AG04450 (cell line): ENCODE measurements around the gene INPP5J. TPM values are rescaled to one million over a fixed set of nuclear protein-coding genes. Genes with fewer than 3 reads are reported as not detected.

Source experiments
- CTCF ChIA-PET: fragments of 300-600, 350-600 bp; formaldehyde crosslinking; extraction: SDS; loops from one replicate; lab custom pipeline; 2022; ENCODE audit warnings: antibody characterized with exemption, inconsistent platforms; lab: Charles Lee
- POLR2A ChIA-PET: fragments of 350-600 bp; formaldehyde crosslinking; extraction: SDS; loops from one replicate; lab custom pipeline; 2021; ENCODE audit warnings: antibody characterized with exemption, inconsistent platforms; lab: Yijun Ruan, JAX
- DNase-seq: peaks from one replicate; pipeline ENCODE4 v3.0.0-alpha.2; 2011; ENCODE audit warnings: low read depth, low spot score
- H3K27ac ChIP-seq: one replicate; pipeline ENCODE4 v1.5.1; 2012; ENCODE audit warnings: low read depth, low read length, control low read depth
- H3K27me3 ChIP-seq: one replicate; pipeline ENCODE4 v1.6.0; 2012; ENCODE audit warnings: low read length; ENCODE audit not compliant: control insufficient read depth, insufficient read depth
- H3K4me3 ChIP-seq: 2 replicates; pipeline ENCODE4 v1.5.1; 2011; ENCODE audit warnings: mild to moderate bottlenecking, low read depth, low read length, control low read depth
- H3K9me3 ChIP-seq: 2 replicates; pipeline ENCODE4 v1.5.1; 2012; ENCODE audit warnings: low read length; ENCODE audit not compliant: control insufficient read depth, insufficient read depth
- CTCF ChIP-seq: IDR thresholded peaks from 2 replicates; pipeline ENCODE4 v1.5.1; 2011; ENCODE audit warnings: low read depth, low read length, control low read depth, inconsistent platforms
- polyA plus RNA-seq: library from polyadenylated mRNA; depleted of rRNA; stranded (reverse); fragments of >200 nt; gene quantifications from 2 replicates; pipeline ENCODE4 v1.2.3, GENCODE V29; 2011

Gene INPP5J
- polyA plus RNA-seq, 1 experiment: 0.91 TPM

- Histone ChIP-seq H3K27ac (no peak overlapping the region), H3K4me3 (no peak overlapping the region), H3K27me3 (no peaks in the 10 kb centered on the region), H3K9me3 (no peaks in the 10 kb centered on the region; the same call in 1 of the 2 replicates)
- ChIA-PET CTCF (interaction anchor here (0.9 to 1.4 kb wide), 3 partner anchors 9 to 50 kb away, joined by 3 to 5 read pairs (median 4); partner anchors contain the start of gene SELENOM), POLR2A (interaction anchor here (1.3 to 2.0 kb wide), 2 partner anchors 9 to 14 kb away, joined by 4 to 7 read pairs; partner anchors contain the start of gene SELENOM)
- DNase-seq: no peak
- no peak for TF ChIP-seq CTCF
Measured at GRCh38 chr22:31098632-31099110, 24.1 kb upstream of the INPP5J start.

DNA sequence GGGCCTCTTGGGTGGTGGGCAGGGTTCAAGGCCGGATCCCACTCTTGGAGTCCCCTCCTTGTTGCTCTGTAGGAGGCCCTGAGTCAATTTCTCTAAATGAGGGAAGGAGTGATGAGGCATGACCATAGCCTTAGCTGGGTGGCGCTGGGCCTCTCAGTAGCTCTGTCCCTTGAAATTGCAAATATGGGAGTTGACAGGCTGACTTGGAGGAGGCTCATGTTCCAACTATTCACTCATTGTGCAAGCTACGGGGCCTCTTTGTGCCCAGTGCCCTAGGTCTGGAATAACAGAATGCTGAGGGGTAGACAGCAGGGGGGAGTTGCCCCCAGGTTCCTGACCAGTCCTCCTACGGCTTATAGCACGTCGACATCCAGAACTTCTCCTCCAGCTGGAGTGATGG is 23.4 kb upstream of the INPP5J start:
- H3K9me3 ChIP-seq: no peaks in the 10 kb centered on the region; the same call in 1 of the 2 replicates
- H3K27me3 ChIP-seq: no peaks in the 10 kb centered on the region
- no peak overlapping the region for H3K4me3 ChIP-seq
- H3K27ac ChIP-seq: peak overlapping the region; percentile 39
- ChIA-PET POLR2A (interaction anchor here (1.3 to 2.0 kb wide), 2 partner anchors 8 to 14 kb away, joined by 4 to 7 read pairs; partner anchors contain the start of gene SELENOM), CTCF (interaction anchor here (0.9 to 1.4 kb wide), 3 partner anchors 8 to 151 kb away, joined by 3 to 5 read pairs (median 3); partner anchors contain the start of gene SELENOM)
- no peak for TF ChIP-seq CTCF
- DNase-seq: no peak

GRCh38 chr22:31099841-31100761 is 22.7 kb upstream of the INPP5J start:
- peak overlapping the region; percentile 47 for H3K27ac ChIP-seq
- H3K9me3 ChIP-seq: no peaks in the 10 kb centered on the region; the same call in 1 of the 2 replicates
- H3K4me3 ChIP-seq: no peak overlapping the region
- H3K27me3 ChIP-seq: no peaks in the 10 kb centered on the region
- DNase-seq: no peak
- no peak for TF ChIP-seq CTCF
- POLR2A ChIA-PET: interaction anchor here (1.3 to 2.0 kb wide), 2 partner anchors 7 to 15 kb away, joined by 4 to 7 read pairs; partner anchors contain the start of gene SELENOM
- CTCF ChIA-PET: interaction anchor here (0.9 to 1.4 kb wide), 2 partner anchors 8 to 152 kb away, joined by 3 to 5 read pairs; partner anchors contain the start of gene SELENOM

GRCh38 chr22:31100762-31101525 is 21.8 kb upstream of the INPP5J start:
- DNase-seq: no peak
- Histone ChIP-seq H3K4me3 (no peak overlapping the region), H3K27ac (peak overlapping the region; percentile 31), H3K9me3 (no peaks in the 10 kb centered on the region; the same call in 1 of the 2 replicates), H3K27me3 (no peaks in the 10 kb centered on the region)
- ChIA-PET CTCF (interaction anchor here (0.7 kb wide), 1 partner anchor 172 kb away, joined by 4 read pairs; no protein-coding TSS in a partner anchor), POLR2A (interaction anchor here (0.6 to 2.1 kb wide), 2 partner anchors 8 to 12 kb away, joined by 3 to 15 read pairs; no protein-coding TSS in a partner anchor)
- TF ChIP-seq CTCF: no peak
